Measurements from ENCODE around the gene TTF1.
A peak's percentile ranks its signal among the peaks of the same experiment; 100 is the strongest.

The TTF1 gene

DNA sequence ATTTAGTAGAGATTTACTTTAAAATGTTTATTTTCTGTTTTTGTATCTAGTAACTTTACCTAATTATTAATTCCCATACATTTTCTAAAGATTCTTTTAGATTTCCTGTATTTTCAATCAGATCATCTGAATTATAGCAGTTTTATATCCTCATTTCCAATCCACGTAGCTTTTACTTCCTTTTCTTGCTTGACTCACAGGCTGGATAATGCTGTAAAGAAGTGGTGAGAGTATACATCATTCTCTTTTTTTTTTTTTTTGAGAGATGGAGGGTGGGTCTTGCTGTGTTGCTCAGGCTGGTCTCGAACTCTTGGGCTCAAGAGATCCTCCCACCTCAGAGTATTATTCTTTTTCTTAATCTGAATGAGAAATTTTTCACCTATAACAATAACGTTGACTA is 40.7 kb downstream of the TTF1 start:
- TF ChIP-seq, protein P1, sequence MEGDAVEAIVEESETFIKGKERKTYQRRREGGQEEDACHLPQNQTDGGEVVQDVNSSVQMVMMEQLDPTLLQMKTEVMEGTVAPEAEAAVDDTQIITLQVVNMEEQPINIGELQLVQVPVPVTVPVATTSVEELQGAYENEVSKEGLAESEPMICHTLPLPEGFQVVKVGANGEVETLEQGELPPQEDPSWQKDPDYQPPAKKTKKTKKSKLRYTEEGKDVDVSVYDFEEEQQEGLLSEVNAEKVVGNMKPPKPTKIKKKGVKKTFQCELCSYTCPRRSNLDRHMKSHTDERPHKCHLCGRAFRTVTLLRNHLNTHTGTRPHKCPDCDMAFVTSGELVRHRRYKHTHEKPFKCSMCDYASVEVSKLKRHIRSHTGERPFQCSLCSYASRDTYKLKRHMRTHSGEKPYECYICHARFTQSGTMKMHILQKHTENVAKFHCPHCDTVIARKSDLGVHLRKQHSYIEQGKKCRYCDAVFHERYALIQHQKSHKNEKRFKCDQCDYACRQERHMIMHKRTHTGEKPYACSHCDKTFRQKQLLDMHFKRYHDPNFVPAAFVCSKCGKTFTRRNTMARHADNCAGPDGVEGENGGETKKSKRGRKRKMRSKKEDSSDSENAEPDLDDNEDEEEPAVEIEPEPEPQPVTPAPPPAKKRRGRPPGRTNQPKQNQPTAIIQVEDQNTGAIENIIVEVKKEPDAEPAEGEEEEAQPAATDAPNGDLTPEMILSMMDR (IDR thresholded peaks at IDR 0.05; ENCODE audit: low read depth, low read length) = no peak
- H3K4me3 ChIP-seq (ENCODE audit: low read depth, low read length) = no peak overlapping the region

DNA sequence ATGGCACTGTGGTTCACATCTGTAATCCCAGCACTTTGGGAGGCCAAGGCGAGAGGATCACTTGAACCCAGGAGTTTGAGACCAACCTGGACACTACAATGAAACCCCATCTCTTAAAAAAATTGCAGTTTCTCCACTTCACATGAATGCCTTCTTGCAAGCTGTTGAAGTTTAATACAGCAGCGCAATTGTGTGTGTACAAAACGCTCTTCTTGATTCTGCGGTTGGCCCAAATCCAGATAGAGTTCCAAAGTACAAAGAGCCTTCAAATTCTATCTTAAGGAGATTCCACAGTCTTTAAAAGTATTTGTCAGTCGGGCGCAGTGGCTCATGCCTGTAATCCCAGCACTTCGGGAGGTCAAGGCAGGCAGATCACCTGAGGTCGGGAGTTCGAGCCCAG is 42.6 kb downstream of the TTF1 start:
- TF ChIP-seq, protein P1 (IDR thresholded peaks at IDR 0.05; ENCODE audit: low read depth, low read length) = no peak

DNA sequence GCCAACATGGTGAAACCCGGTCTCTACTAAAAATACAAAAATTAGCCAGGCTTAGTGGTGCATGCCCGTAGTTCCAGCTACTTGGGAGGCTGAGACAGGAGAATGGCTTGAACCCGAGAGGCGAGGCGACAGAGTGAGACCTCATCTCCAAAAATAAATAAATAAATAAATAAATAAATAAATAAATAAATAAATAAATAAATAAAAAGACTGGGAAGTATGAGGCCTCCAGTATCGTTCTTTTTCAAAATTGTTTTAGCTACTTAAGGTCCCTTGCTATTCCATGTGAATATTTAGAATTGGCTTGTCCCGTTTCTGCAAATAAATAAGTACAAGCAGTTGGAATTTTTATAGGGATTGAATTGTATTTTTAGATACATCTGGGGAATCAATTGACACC is 48.9 kb downstream of the TTF1 start:
- no peak overlapping the region for H3K4me3 ChIP-seq (ENCODE audit: low read depth, low read length)
- TF ChIP-seq, protein P1 (IDR thresholded peaks at IDR 0.05; ENCODE audit: low read depth, low read length) = no peak

More for the DNA sequence above, 42.6 kb downstream of the TTF1 start:
- H3K4me3 ChIP-seq (ENCODE audit: low read depth, low read length) = no peak overlapping the region

DNA sequence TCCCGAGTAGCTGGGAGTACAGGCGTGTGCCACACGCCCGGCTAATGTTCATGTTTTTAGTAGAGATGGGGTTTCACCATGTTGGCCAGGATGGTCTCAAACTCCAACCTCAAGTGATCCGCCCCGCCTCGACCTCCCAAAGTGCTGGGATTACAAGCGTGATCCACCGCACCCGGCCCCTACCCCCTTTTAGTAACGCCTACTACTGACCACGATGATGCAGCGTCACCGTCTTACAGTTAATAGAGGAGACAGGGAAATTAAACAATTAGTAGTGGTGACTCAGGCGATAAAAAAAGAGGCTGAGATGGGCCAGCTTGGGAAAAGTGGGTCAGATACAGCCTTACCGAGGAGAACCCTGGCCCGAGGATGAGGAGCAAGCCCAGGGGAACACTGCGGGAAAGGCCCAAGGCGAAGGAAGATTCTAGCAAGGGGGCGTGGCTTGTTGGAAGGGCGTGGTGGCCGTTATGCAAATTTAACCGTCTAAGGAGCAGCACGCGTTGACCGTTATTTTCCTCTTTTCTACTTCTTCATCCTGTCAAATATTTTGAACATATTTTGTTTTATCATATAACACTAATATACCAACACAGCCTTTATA is 50.2 kb downstream of the TTF1 start:
- TF ChIP-seq, protein P1 (IDR thresholded peaks at IDR 0.05; ENCODE audit: low read depth, low read length) = no peak
- no peak overlapping the region for H3K4me3 ChIP-seq (ENCODE audit: low read depth, low read length)

DNA sequence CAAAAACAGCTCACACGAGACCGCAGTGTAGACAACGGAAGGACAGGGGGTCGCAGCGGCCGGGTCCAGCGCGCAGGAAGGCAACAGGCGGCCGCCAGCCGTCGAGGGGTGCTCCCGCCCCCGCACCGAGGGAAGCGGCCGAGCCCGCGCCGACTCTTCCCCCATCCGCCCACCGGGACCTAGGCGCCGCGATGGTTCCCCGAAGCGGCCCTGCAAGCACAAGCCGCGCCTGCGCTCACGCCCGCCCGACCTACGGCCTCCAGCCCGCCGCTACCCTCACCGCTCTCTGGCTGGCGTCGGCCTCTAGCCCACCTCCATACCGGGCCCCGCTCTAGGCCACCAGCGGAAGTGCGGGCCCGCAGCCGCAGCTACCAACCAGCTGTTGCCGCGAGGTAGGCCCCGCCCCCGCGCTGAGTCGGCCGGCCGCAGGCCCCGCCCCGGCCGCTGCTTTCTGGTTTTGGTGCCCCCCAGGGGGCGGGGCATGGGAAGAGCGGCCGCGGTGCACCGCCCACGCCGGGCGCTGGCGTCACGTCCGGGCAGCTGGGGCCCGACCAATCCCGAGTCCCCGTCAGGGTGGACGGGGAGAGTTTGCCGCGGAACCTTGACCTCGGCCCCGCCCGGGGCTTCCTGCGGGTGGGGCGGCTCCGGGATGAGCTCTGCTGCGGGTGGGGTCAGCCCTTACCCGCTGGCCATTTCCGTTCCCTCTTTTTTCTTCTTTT is 51.8 kb downstream of the TTF1 start, which contains the start of gene SETX:
TSS of gene SETX (minus strand) at position 350 of the 719 bp plus-strand sequence. CDS start 5,558 bp downstream, outside the sequence.
- H3K4me3 ChIP-seq (ENCODE audit: low read depth, low read length) = peak within 1 kb of the TSS; percentile 80
- TF ChIP-seq, protein P1 (IDR thresholded peaks at IDR 0.05; ENCODE audit: low read depth, low read length) = no peak

DNA sequence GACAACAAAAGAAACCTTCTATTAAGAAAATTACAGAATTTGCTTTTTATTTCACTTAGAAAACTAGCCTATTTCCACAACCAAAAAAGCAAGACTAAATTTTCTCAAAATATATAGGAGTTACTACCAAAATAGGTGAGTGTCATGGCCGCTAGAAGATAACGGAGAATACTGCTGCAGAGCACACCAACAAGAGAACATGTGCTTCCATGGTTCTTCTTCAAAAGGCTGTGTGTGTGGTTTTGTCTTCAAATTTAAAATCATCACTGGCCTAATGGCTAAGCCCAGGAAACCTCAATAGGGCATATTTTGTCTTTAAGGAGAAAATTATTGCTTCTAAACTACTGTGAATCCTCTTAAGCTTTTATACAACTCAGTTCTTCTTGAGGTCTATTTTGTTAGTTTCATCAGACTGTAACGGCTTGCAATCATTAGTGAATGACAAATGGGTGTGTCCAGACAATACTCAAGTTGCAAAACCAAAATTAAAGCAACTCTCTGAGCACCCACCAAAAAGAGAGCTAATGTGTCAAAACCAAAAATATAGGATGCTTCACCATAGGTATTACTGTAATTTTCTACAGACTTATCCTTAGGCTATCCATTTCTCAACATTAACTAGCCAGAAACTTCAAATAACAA is 55.1 kb downstream of the TTF1 start:
- TF ChIP-seq, protein P1 (IDR thresholded peaks at IDR 0.05; ENCODE audit: low read depth, low read length) = no peak
- no peak overlapping the region for H3K4me3 ChIP-seq (ENCODE audit: low read depth, low read length)

DNA sequence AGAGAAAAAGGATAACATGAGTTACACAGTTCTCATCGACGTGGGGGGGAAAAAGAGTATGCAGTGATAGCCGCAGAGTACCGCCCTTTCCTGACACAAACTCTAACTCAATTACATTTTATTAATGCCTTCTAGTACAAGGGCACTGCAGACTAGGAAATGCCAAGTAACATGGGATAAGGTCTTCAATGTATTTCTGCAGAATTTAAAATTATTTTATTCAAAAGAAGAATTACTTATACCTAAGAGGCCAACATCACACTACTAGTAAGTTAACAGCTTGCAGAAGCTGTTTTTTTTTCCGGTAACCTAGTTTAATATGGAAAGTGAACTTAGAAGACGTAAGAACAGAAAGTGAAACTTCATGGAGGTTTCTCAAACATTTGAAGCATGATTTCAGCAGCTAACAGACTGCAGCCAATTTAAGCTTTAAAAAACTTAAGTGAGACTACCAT is 55.8 kb downstream of the TTF1 start:
- TF ChIP-seq, protein P1 (IDR thresholded peaks at IDR 0.05; ENCODE audit: low read depth, low read length) = no peak
- no peak overlapping the region for H3K4me3 ChIP-seq (ENCODE audit: low read depth, low read length)
